ENCODE data around the gene CDH23. TPM values are rescaled to one million over a fixed set of nuclear protein-coding genes. Genes with fewer than 3 reads are reported as not detected.

CDH23 gene
- total RNA-seq, 1 experiment from 2014 or later = 2.9 TPM

DNA sequence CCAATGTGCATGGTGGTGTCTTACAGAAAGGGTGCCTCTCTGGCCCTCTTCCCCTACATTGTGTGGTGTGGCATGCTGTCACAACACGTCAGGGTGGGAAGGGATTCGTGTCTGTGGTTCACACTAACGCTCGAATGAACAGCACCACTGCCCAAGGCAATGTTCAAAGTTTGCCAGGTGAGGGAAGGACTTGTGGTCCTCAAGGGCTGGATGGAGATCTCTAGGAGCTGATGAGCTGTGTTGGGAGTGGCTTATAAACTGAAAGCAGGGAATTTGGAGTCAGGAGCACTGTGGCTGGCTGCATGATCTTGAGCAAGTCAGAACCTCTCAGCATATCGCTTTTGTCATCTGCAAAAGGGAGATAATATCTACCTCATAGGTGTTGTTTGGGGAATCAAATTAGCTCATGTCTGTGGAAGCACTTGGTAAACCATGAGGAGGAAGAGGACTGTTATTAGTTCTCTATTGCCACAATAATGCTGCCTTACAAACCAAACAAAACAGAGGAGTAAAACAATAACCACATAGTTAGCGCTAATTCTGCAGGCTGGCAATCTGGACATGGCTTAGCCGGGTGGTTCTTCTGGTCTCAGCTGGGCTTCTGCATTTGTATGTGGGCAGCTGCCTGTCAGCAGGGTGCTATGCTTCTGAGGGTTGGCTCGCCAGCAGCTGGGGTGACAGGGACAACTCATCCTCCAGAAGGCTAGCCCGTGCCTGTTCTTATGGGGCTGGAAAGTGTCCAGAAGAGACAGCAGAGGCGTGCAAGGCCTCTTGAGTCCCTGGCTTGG is 345.8 kb downstream of the CDH23 start (continued):
- no peak for TF ChIP-seq CREM (CRISPR knock-in tag; IDR thresholded peaks at IDR 0.05)
- TF ChIP-seq, protein P1, sequence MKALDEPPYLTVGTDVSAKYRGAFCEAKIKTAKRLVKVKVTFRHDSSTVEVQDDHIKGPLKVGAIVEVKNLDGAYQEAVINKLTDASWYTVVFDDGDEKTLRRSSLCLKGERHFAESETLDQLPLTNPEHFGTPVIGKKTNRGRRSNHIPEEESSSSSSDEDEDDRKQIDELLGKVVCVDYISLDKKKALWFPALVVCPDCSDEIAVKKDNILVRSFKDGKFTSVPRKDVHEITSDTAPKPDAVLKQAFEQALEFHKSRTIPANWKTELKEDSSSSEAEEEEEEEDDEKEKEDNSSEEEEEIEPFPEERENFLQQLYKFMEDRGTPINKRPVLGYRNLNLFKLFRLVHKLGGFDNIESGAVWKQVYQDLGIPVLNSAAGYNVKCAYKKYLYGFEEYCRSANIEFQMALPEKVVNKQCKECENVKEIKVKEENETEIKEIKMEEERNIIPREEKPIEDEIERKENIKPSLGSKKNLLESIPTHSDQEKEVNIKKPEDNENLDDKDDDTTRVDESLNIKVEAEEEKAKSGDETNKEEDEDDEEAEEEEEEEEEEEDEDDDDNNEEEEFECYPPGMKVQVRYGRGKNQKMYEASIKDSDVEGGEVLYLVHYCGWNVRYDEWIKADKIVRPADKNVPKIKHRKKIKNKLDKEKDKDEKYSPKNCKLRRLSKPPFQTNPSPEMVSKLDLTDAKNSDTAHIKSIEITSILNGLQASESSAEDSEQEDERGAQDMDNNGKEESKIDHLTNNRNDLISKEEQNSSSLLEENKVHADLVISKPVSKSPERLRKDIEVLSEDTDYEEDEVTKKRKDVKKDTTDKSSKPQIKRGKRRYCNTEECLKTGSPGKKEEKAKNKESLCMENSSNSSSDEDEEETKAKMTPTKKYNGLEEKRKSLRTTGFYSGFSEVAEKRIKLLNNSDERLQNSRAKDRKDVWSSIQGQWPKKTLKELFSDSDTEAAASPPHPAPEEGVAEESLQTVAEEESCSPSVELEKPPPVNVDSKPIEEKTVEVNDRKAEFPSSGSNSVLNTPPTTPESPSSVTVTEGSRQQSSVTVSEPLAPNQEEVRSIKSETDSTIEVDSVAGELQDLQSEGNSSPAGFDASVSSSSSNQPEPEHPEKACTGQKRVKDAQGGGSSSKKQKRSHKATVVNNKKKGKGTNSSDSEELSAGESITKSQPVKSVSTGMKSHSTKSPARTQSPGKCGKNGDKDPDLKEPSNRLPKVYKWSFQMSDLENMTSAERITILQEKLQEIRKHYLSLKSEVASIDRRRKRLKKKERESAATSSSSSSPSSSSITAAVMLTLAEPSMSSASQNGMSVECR (CRISPR knock-in tag; IDR thresholded peaks at IDR 0.05; ENCODE audit: borderline replicate concordance) = no peak
- TF ChIP-seq, protein P2, sequence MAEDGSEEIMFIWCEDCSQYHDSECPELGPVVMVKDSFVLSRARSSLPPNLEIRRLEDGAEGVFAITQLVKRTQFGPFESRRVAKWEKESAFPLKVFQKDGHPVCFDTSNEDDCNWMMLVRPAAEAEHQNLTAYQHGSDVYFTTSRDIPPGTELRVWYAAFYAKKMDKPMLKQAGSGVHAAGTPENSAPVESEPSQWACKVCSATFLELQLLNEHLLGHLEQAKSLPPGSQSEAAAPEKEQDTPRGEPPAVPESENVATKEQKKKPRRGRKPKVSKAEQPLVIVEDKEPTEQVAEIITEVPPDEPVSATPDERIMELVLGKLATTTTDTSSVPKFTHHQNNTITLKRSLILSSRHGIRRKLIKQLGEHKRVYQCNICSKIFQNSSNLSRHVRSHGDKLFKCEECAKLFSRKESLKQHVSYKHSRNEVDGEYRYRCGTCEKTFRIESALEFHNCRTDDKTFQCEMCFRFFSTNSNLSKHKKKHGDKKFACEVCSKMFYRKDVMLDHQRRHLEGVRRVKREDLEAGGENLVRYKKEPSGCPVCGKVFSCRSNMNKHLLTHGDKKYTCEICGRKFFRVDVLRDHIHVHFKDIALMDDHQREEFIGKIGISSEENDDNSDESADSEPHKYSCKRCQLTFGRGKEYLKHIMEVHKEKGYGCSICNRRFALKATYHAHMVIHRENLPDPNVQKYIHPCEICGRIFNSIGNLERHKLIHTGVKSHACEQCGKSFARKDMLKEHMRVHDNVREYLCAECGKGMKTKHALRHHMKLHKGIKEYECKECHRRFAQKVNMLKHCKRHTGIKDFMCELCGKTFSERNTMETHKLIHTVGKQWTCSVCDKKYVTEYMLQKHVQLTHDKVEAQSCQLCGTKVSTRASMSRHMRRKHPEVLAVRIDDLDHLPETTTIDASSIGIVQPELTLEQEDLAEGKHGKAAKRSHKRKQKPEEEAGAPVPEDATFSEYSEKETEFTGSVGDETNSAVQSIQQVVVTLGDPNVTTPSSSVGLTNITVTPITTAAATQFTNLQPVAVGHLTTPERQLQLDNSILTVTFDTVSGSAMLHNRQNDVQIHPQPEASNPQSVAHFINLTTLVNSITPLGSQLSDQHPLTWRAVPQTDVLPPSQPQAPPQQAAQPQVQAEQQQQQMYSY (CRISPR knock-in tag; IDR thresholded peaks at IDR 0.05) = no peak
- no peak for TF ChIP-seq NFYB (CRISPR knock-in tag; conservative IDR thresholded peaks at IDR 0.05; ENCODE audit: low read depth)

DNA sequence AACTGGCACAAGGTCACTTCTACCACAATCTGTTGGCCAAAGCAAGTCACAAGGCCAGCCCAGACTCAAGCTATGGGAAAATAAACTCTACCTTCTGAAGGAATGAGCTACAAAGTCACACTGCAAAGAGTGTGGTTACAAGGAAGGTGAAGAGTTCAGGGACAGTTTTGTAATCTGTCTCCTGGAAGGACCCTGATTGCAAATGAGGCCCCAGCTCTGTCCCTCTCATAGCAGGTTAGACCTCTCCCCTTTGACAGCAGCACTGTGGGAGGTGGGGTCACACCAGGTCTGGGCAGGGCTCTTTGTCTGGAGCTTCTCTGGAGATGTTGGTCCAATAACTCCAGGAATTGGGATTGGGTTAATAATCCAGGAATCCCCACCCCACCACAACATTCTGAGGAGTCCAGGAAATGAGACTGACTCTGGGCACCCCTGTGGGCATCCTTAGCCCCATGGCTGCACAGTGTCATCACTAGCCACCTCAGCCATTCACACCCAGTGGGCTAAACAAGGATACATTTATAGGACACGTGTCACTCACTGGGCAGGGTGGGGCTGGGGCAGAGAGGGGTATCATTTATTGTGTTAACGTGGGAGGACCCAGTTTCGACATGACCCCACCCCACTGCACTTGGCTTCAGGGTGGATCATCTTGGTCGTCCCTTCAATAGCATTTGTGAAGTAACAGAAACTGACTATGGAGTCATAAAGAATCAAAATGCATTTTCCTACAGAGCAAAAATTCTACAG is 346.5 kb downstream of the CDH23 start:
- CTCF ChIA-PET = interaction anchor here (0.9 kb wide), 1 partner anchor 30 kb away, joined by 4 read pairs; the partner anchor contains the start of gene VSIR
- no peak for ATAC-seq
- Mint-ChIP-seq H3K4me1 (peaks cover 8% of the 10 kb centered on the region), H3K4me3 (no peak overlapping the region), H3K9me3 (peaks cover 10% of the 10 kb centered on the region; the same call in 1 of the 2 replicates), H3K27me3 (ENCODE audit: low read depth) (peaks cover 3% of the 10 kb centered on the region; the same call in 1 of the 2 replicates), H3K27ac (no peak overlapping the region), H3K36me3 (no peaks in the 10 kb centered on the region)
- POLR2A ChIA-PET = no interaction called here
- TF ChIP-seq, protein P3, sequence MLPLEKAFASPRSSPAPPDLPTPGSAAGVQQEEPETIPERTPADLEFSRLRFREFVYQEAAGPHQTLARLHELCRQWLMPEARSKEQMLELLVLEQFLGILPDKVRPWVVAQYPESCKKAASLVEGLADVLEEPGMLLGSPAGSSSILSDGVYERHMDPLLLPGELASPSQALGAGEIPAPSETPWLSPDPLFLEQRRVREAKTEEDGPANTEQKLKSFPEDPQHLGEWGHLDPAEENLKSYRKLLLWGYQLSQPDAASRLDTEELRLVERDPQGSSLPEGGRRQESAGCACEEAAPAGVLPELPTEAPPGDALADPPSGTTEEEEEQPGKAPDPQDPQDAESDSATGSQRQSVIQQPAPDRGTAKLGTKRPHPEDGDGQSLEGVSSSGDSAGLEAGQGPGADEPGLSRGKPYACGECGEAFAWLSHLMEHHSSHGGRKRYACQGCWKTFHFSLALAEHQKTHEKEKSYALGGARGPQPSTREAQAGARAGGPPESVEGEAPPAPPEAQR (CRISPR knock-in tag; IDR thresholded peaks at IDR 0.05) = no peak
- TF ChIP-seq ZNF138 (CRISPR knock-in tag; conservative IDR thresholded peaks at IDR 0.05) = no peak
- TF ChIP-seq, protein P4, sequence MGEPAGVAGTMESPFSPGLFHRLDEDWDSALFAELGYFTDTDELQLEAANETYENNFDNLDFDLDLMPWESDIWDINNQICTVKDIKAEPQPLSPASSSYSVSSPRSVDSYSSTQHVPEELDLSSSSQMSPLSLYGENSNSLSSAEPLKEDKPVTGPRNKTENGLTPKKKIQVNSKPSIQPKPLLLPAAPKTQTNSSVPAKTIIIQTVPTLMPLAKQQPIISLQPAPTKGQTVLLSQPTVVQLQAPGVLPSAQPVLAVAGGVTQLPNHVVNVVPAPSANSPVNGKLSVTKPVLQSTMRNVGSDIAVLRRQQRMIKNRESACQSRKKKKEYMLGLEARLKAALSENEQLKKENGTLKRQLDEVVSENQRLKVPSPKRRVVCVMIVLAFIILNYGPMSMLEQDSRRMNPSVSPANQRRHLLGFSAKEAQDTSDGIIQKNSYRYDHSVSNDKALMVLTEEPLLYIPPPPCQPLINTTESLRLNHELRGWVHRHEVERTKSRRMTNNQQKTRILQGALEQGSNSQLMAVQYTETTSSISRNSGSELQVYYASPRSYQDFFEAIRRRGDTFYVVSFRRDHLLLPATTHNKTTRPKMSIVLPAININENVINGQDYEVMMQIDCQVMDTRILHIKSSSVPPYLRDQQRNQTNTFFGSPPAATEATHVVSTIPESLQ (CRISPR knock-in tag; IDR thresholded peaks at IDR 0.05) = no peak
- no peak for TF ChIP-seq TEAD4 (CRISPR knock-in tag; IDR thresholded peaks at IDR 0.05)
- TF ChIP-seq ETV6 (CRISPR knock-in tag; IDR thresholded peaks at IDR 0.05) = no peak
- no peak for TF ChIP-seq NFYB (CRISPR knock-in tag; conservative IDR thresholded peaks at IDR 0.05; ENCODE audit: low read depth)
- no peak for TF ChIP-seq ESRRA (CRISPR knock-in tag; IDR thresholded peaks at IDR 0.05; ENCODE audit: borderline replicate concordance)
- TF ChIP-seq, protein P5, sequence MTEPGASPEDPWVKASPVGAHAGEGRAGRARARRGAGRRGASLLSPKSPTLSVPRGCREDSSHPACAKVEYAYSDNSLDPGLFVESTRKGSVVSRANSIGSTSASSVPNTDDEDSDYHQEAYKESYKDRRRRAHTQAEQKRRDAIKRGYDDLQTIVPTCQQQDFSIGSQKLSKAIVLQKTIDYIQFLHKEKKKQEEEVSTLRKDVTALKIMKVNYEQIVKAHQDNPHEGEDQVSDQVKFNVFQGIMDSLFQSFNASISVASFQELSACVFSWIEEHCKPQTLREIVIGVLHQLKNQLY (CRISPR knock-in tag; IDR thresholded peaks at IDR 0.05) = no peak
- no peak for TF ChIP-seq FOXJ3 (CRISPR knock-in tag; IDR thresholded peaks at IDR 0.05; ENCODE audit: borderline replicate concordance)
- TF ChIP-seq, protein P6, sequence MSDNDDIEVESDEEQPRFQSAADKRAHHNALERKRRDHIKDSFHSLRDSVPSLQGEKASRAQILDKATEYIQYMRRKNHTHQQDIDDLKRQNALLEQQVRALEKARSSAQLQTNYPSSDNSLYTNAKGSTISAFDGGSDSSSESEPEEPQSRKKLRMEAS (CRISPR knock-in tag; IDR thresholded peaks at IDR 0.05) = no peak
- TF ChIP-seq NR3C1 (CRISPR knock-in tag; conservative IDR thresholded peaks at IDR 0.05; ENCODE audit: low read depth) = no peak
- TF ChIP-seq, protein P7, sequence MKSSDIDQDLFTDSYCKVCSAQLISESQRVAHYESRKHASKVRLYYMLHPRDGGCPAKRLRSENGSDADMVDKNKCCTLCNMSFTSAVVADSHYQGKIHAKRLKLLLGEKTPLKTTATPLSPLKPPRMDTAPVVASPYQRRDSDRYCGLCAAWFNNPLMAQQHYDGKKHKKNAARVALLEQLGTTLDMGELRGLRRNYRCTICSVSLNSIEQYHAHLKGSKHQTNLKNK (CRISPR knock-in tag; IDR thresholded peaks at IDR 0.05) = no peak
- no peak for DNase-seq (ENCODE audit: low spot score)

Data from WTC11 (cell line).